Measurements from ENCODE around the gene PPP1R12B.
"Not testable (repeated sequence)": the region's sequence is repeated elsewhere in the genome, so short reads cannot be mapped to it uniquely, and the experiment has no call there.

The PPP1R12B gene

GRCh38 chr1:202362212-202362611, 13.7 kb downstream of the PPP1R12B start:
- no peak for TF ChIP-seq CTCF (IDR thresholded peaks at IDR 0.05; ENCODE audit: low read depth, low read length)
- no peak for DNase-seq
- H3K4me3 ChIP-seq (ENCODE audit: low read depth, low read length): no peak overlapping the region

GRCh38 chr1:202365092-202365815, 16.8 kb downstream of the PPP1R12B start:
- H3K9me3 ChIP-seq (ENCODE audit: severe bottlenecking): no peaks in the 10 kb centered on the region
- no peaks in the 10 kb centered on the region for H3K27me3 ChIP-seq (ENCODE audit: insufficient read depth, low read depth, severe bottlenecking)
- no peak overlapping the region for H3K4me3 ChIP-seq (ENCODE audit: low read depth, low read length)
- H3K27ac ChIP-seq: no peak overlapping the region
- no peak for DNase-seq
- TF ChIP-seq CTCF (IDR thresholded peaks at IDR 0.05; ENCODE audit: low read depth, low read length): no peak
- no peaks in the 10 kb centered on the region for H3K36me3 ChIP-seq

More at GRCh38 chr1:202362212-202362611, 13.7 kb downstream of the PPP1R12B start:
- H3K27ac ChIP-seq: no peak overlapping the region
- H3K27me3 ChIP-seq (ENCODE audit: insufficient read depth, low read depth, severe bottlenecking): no peaks in the 10 kb centered on the region
- H3K9me3 ChIP-seq (ENCODE audit: severe bottlenecking): no peaks in the 10 kb centered on the region
- no peaks in the 10 kb centered on the region for H3K36me3 ChIP-seq

- peak; percentile 44 for DNase-seq
- no peaks in the 10 kb centered on the region for H3K27me3 ChIP-seq (ENCODE audit: insufficient read depth, low read depth, severe bottlenecking)
- no peaks in the 10 kb centered on the region for H3K9me3 ChIP-seq (ENCODE audit: severe bottlenecking)
- peak overlapping the region; percentile 1; the same call in 1 of the 2 replicates for H3K27ac ChIP-seq
- no peak overlapping the region for H3K4me3 ChIP-seq (ENCODE audit: low read depth, low read length)
- H3K36me3 ChIP-seq: no peaks in the 10 kb centered on the region
- no peak for TF ChIP-seq CTCF (IDR thresholded peaks at IDR 0.05; ENCODE audit: low read depth, low read length)
Measured at GRCh38 chr1:202367271-202367670, 18.8 kb downstream of the PPP1R12B start.

- H3K4me3 ChIP-seq (ENCODE audit: low read depth, low read length); H3K27me3 ChIP-seq (ENCODE audit: insufficient read depth, low read depth, severe bottlenecking); H3K9me3 ChIP-seq (ENCODE audit: severe bottlenecking); H3K36me3 ChIP-seq; H3K27ac ChIP-seq; DNase-seq: not testable (repeated sequence)
Measured at GRCh38 chr1:202370906-202371305, 22.4 kb downstream of the PPP1R12B start.

GRCh38 chr1:202374099-202374498, 25.6 kb downstream of the PPP1R12B start:
- TF ChIP-seq CTCF (IDR thresholded peaks at IDR 0.05; ENCODE audit: low read depth, low read length): no peak
- no peaks in the 10 kb centered on the region for H3K9me3 ChIP-seq (ENCODE audit: severe bottlenecking)
- H3K27ac ChIP-seq: no peak overlapping the region
- no peaks in the 10 kb centered on the region for H3K36me3 ChIP-seq
- no peak for DNase-seq
- no peaks in the 10 kb centered on the region for H3K27me3 ChIP-seq (ENCODE audit: insufficient read depth, low read depth, severe bottlenecking)
- H3K4me3 ChIP-seq (ENCODE audit: low read depth, low read length): no peak overlapping the region

- H3K27ac ChIP-seq; H3K9me3 ChIP-seq (ENCODE audit: severe bottlenecking); H3K27me3 ChIP-seq (ENCODE audit: insufficient read depth, low read depth, severe bottlenecking); H3K4me3 ChIP-seq (ENCODE audit: low read depth, low read length); H3K36me3 ChIP-seq; DNase-seq: not testable (repeated sequence)
Measured at GRCh38 chr1:202375175-202375574, 26.7 kb downstream of the PPP1R12B start.

GRCh38 chr1:202376247-202376646, 27.7 kb downstream of the PPP1R12B start:
- DNase-seq: no peak

GRCh38 chr1:202379884-202380529, 31.5 kb downstream of the PPP1R12B start:
- DNase-seq; H3K9me3 ChIP-seq (ENCODE audit: severe bottlenecking): not testable (repeated sequence)

More at GRCh38 chr1:202376247-202376646, 27.7 kb downstream of the PPP1R12B start:
- Histone ChIP-seq H3K27me3 (ENCODE audit: insufficient read depth, low read depth, severe bottlenecking) (no peaks in the 10 kb centered on the region), H3K36me3 (no peaks in the 10 kb centered on the region), H3K9me3 (ENCODE audit: severe bottlenecking) (no peaks in the 10 kb centered on the region), H3K27ac (no peak overlapping the region), H3K4me3 (ENCODE audit: low read depth, low read length) (no peak overlapping the region)
- TF ChIP-seq CTCF (IDR thresholded peaks at IDR 0.05; ENCODE audit: low read depth, low read length): no peak

GRCh38 chr1:202380535-202380934, 32.0 kb downstream of the PPP1R12B start:
- not testable (repeated sequence) for H3K36me3 ChIP-seq; H3K27me3 ChIP-seq (ENCODE audit: insufficient read depth, low read depth, severe bottlenecking); H3K9me3 ChIP-seq (ENCODE audit: severe bottlenecking); H3K27ac ChIP-seq; H3K4me3 ChIP-seq (ENCODE audit: low read depth, low read length); DNase-seq

More at GRCh38 chr1:202379884-202380529, 31.5 kb downstream of the PPP1R12B start:
- not testable (repeated sequence) for H3K4me3 ChIP-seq (ENCODE audit: low read depth, low read length); H3K27me3 ChIP-seq (ENCODE audit: insufficient read depth, low read depth, severe bottlenecking); H3K27ac ChIP-seq; H3K36me3 ChIP-seq
